NCI-H1417 (cell line): ENCODE measurements around the gene RAB11FIP5.
A peak's percentile ranks its signal among the peaks of the same experiment; 100 is the strongest.

ENCODE experiments used
- DNase-seq, 3 experiments: peaks; one replicate each; lab custom pipeline; 2025; lab: John Stamatoyannopoulos, UW

RAB11FIP5 gene

GRCh38 chr2:73084971-73085370 lies 27.8 kb downstream of the RAB11FIP5 start:
- no peak for DNase-seq

GRCh38 chr2:73083886-73084800 lies 28.6 kb downstream of the RAB11FIP5 start:
- peak in 2 of 3 experiments; percentile 38 to 80 for DNase-seq

- DNase-seq, result no peak
These were observed 30.0 kb downstream of the RAB11FIP5 start for GRCh38 chr2:73082523-73083410.

GRCh38 chr2:73081181-73081671 lies 31.5 kb downstream of the RAB11FIP5 start:
- DNase-seq, result peak in 1 of 3 experiments; percentile 6

- DNase-seq, result no peak
These were observed 32.2 kb downstream of the RAB11FIP5 start for GRCh38 chr2:73080321-73081131.

GRCh38 chr2:73079636-73080035 lies 33.1 kb downstream of the RAB11FIP5 start:
- no peak for DNase-seq

- DNase-seq, result no peak
These were observed 34.0 kb downstream of the RAB11FIP5 start for GRCh38 chr2:73078457-73079411.

- no peak for DNase-seq
These were observed 35.3 kb downstream of the RAB11FIP5 start for GRCh38 chr2:73077424-73077795.

GRCh38 chr2:73076701-73077423 lies 35.9 kb downstream of the RAB11FIP5 start:
- DNase-seq, result no peak

GRCh38 chr2:73075477-73076373 lies 37.0 kb downstream of the RAB11FIP5 start:
- no peak for DNase-seq

- DNase-seq, result no peak
These were observed 38.4 kb downstream of the RAB11FIP5 start for GRCh38 chr2:73074110-73075069.

- no peak for DNase-seq
These were observed 40.3 kb downstream of the RAB11FIP5 start for GRCh38 chr2:73072416-73072815.

- DNase-seq, result no peak
These were observed 40.7 kb downstream of the RAB11FIP5 start for GRCh38 chr2:73072129-73072395.

- peak; percentile 88 to 99 (median 99) for DNase-seq
These were observed 41.2 kb downstream of the RAB11FIP5 start, which contains the start of gene SFXN5 for GRCh38 chr2:73071360-73072128. Gene SFXN5 (minus strand): TSS chr2:73071712. CDS start chr2:73071705, 7 bp downstream.

GRCh38 chr2:73070643-73071359 lies 41.9 kb downstream of the RAB11FIP5 start:
- DNase-seq, result peak; percentile 25 to 92 (median 74)
